ENCODE data around the gene NAV2.

- TF ChIP-seq CTCF (IDR thresholded peaks at IDR 0.05; ENCODE audit: borderline replicate concordance, extremely low read depth, low read length, poor library complexity, severe bottlenecking) (no peak), EZH2 (IDR thresholded peaks at IDR 0.05; ENCODE audit: borderline replicate concordance, low read depth, low read length, severe bottlenecking) (no peak)
Observed at GRCh38 chr11:19931771-19932369, 219.2 kb downstream of the NAV2 start.

Measured in DND-41 (cell line).